PC-3 (cell line): ENCODE measurements around the gene SMYD1. TPM values are rescaled to one million over a fixed set of nuclear protein-coding genes. Genes with fewer than 3 reads are reported as not detected.

Source experiments
- ATAC-seq: fragments of 200-7000 bp; cut with Tn5 transposase; 2 replicates; pipeline ENCODE4 v1.9.1; 2020; ENCODE audit warnings: mild to moderate bottlenecking, moderate library complexity
- BruUV-seq: library from RNA; stranded (reverse); fragments of 400-500 nt; replicated peaks from 2 replicates; lab custom pipeline; 2021; lab: Mats Ljungman, UMichigan
- CTCF ChIA-PET: fragments of 300-600 bp; sonication (Branson Sonifier 250); formaldehyde crosslinking; loops from one replicate; lab custom pipeline; 2022; ENCODE audit warnings: antibody characterized with exemption; lab: Charles Lee
- POLR2A ChIA-PET: fragments of 300-600 bp; sonication (Branson Sonifier 250); formaldehyde crosslinking; loops from one replicate; lab custom pipeline; 2022; ENCODE audit warnings: antibody characterized with exemption; ENCODE audit not compliant: unreplicated experiment; lab: Charles Lee
- DNase-seq: peaks from one replicate; pipeline ENCODE4 v3.0.0-alpha.2; 2015
- H2AFZ ChIP-seq: fragments of 300-600 bp; sonication (generic); 2 replicates; pipeline ENCODE4 v1.6.0; 2016; ENCODE audit warnings: antibody characterized with exemption, low read length
- H3F3A ChIP-seq: fragments of 300-600 bp; sonication (generic); one replicate; pipeline ENCODE4 v1.6.0; 2017; ENCODE audit warnings: antibody characterized with exemption, low read length, control low read depth, mild to moderate bottlenecking; ENCODE audit not compliant: unreplicated experiment
- H3K27ac ChIP-seq: fragments of 300-600 bp; sonication (generic); 2 replicates; pipeline ENCODE4 v1.5.1; 2016; ENCODE audit warnings: mild to moderate bottlenecking, low read length
- H3K27me3 ChIP-seq: fragments of 300-600 bp; sonication (generic); 2 replicates; pipeline ENCODE4 v1.6.1; 2016; ENCODE audit warnings: low read length, mixed read lengths
- H3K36me3 ChIP-seq: fragments of 300-600 bp; sonication (generic); 2 replicates; pipeline ENCODE4 v1.6.1; 2016; ENCODE audit warnings: low read depth, mixed run types, low read length, mixed read lengths
- H3K4me1 ChIP-seq: fragments of 300-600 bp; sonication (generic); 2 replicates; pipeline ENCODE4 v1.5.1; 2016; ENCODE audit warnings: low read length; ENCODE audit not compliant: insufficient read depth
- H3K4me2 ChIP-seq: fragments of 300-600 bp; sonication (generic); 2 replicates; pipeline ENCODE4 v1.6.0; 2016; ENCODE audit warnings: low read length
- H3K4me3 ChIP-seq: fragments of 300-600 bp; sonication (generic); 2 replicates; pipeline ENCODE4 v1.5.1; 2016; ENCODE audit warnings: mild to moderate bottlenecking, low read length, mixed read lengths
- H3K79me2 ChIP-seq: fragments of 300-600 bp; sonication (generic); 2 replicates; pipeline ENCODE4 v1.6.1; 2017; ENCODE audit warnings: low read length, mixed read lengths
- H3K9ac ChIP-seq: fragments of 300-600 bp; sonication (generic); 2 replicates; pipeline ENCODE4 v1.6.0; 2016; ENCODE audit warnings: mild to moderate bottlenecking, low read length
- H3K9me2 ChIP-seq: fragments of 300-600 bp; sonication (generic); replicated peaks from 2 replicates; pipeline ENCODE4 v1.6.1; 2016; ENCODE audit warnings: mixed run types, low read length, mixed read lengths
- H3K9me3 ChIP-seq: fragments of 300-600 bp; sonication (generic); 2 replicates; pipeline ENCODE4 v1.6.1; 2016; ENCODE audit warnings: low read length, mixed read lengths
- H4K20me1 ChIP-seq: fragments of 300-600 bp; sonication (generic); 2 replicates; pipeline ENCODE4 v1.6.1; 2016; ENCODE audit warnings: low read length, mixed read lengths
- CTCF ChIP-seq: fragments of 300-600 bp; sonication (generic); conservative IDR thresholded peaks from 2 replicates; pipeline ENCODE4 v1.5.1; 2017; ENCODE audit warnings: antibody characterized with exemption, low read depth, mild to moderate bottlenecking, low read length
- EZH2 ChIP-seq: fragments of 300-600 bp; sonication (generic); IDR thresholded peaks from one replicate; pipeline ENCODE4 v1.6.1; 2017; ENCODE audit warnings: antibody characterized with exemption, mild to moderate bottlenecking, low read length; ENCODE audit not compliant: unreplicated experiment
- EZH2phosphoT487 ChIP-seq: fragments of 300-600 bp; sonication (generic); IDR thresholded peaks from 2 replicates; pipeline ENCODE4 v1.6.1; 2018; ENCODE audit warnings: mild to moderate bottlenecking, antibody characterized with exemption, low read length, borderline replicate concordance
- intact Hi-C: fragments of 100-400 bp; cut with micrococcal nuclease; formaldehyde crosslinking; loops from 2 replicates; pipeline ENCODE4 v1.9.0; 2023
- total RNA-seq: library from RNA; depleted of rRNA; stranded (reverse); fragments of >200 nt; gene quantifications from 2 replicates; pipeline ENCODE4 v1.2.3, GENCODE V29; 2014

SMYD1 gene
- total RNA-seq, 1 experiment from 2014 or later, result not detected

GRCh38 chr2:88110830-88111229, 43.2 kb downstream of the SMYD1 start:
- no peak for ATAC-seq
- BruUV-seq, result no TSS peak
- Histone ChIP-seq H3F3A (no peaks in the 10 kb centered on the region), H3K4me3 (no peak overlapping the region), H3K9me3 (no peaks in the 10 kb centered on the region), H3K4me1 (no peaks in the 10 kb centered on the region), H3K79me2 (no peaks in the 10 kb centered on the region), H3K9me2 (no peaks in the 10 kb centered on the region), H3K27ac (no peak overlapping the region), H2AFZ (no peak overlapping the region), H3K36me3 (no peaks in the 10 kb centered on the region), H3K9ac (no peak overlapping the region), H3K27me3 (peaks cover 55% of the 10 kb centered on the region), H3K4me2 (no peak overlapping the region), H4K20me1 (no peaks in the 10 kb centered on the region)
- TF ChIP-seq EZH2 (no peak), EZH2phosphoT487 (no peak), CTCF (no peak)
- ChIA-PET POLR2A (no interaction called here), CTCF (no interaction called here)
- no peak for DNase-seq
- intact Hi-C loops, result no loop called here

- BruUV-seq, result no TSS peak
- Histone ChIP-seq H3K9ac (no peak overlapping the region), H3K4me1 (no peaks in the 10 kb centered on the region), H3K27me3 (peaks cover 60% of the 10 kb centered on the region), H3K4me3 (no peak overlapping the region), H3K36me3 (no peaks in the 10 kb centered on the region), H3K79me2 (no peaks in the 10 kb centered on the region), H3K9me2 (no peaks in the 10 kb centered on the region), H4K20me1 (no peaks in the 10 kb centered on the region), H3K9me3 (no peaks in the 10 kb centered on the region), H3K27ac (no peak overlapping the region), H2AFZ (no peak overlapping the region), H3F3A (no peaks in the 10 kb centered on the region), H3K4me2 (no peak overlapping the region)
- intact Hi-C loops, result no loop called here
- TF ChIP-seq EZH2phosphoT487 (no peak), CTCF (no peak), EZH2 (no peak)
- ATAC-seq, result no peak
- ChIA-PET POLR2A (no interaction called here), CTCF (no interaction called here)
- no peak for DNase-seq
Observed at GRCh38 chr2:88113069-88113468, 45.4 kb downstream of the SMYD1 start.

GRCh38 chr2:88114889-88115288, 47.3 kb downstream of the SMYD1 start:
- Histone ChIP-seq H2AFZ (no peak overlapping the region), H3K4me3 (no peak overlapping the region), H3K79me2 (no peaks in the 10 kb centered on the region), H4K20me1 (no peaks in the 10 kb centered on the region), H3K9ac (no peak overlapping the region), H3F3A (no peaks in the 10 kb centered on the region), H3K9me3 (no peaks in the 10 kb centered on the region), H3K9me2 (no peaks in the 10 kb centered on the region), H3K4me1 (no peaks in the 10 kb centered on the region), H3K27me3 (peaks cover 70% of the 10 kb centered on the region), H3K36me3 (no peaks in the 10 kb centered on the region), H3K4me2 (no peak overlapping the region), H3K27ac (no peak overlapping the region)
- POLR2A ChIA-PET, result no interaction called here
- no peak for DNase-seq
- no peak for ATAC-seq
- TF ChIP-seq EZH2 (no peak), CTCF (no peak), EZH2phosphoT487 (no peak)
- BruUV-seq, result no TSS peak
- intact Hi-C loops, result no loop called here
- CTCF ChIA-PET, result no interaction called here
